ENCODE measurements around the gene SORCS2.

Gene SORCS2

GRCh38 chr4:7757501-7758471, 565.4 kb downstream of the SORCS2 start:
- no peak for TF ChIP-seq CTCF (IDR thresholded peaks at IDR 0.05; ENCODE audit: low read depth, low read length)
- H3K36me3 ChIP-seq = peaks cover 63% of the 10 kb centered on the region
- no peaks in the 10 kb centered on the region for H3K4me1 ChIP-seq
- no peaks in the 10 kb centered on the region for H3K27me3 ChIP-seq
- H3K4me3 ChIP-seq (ENCODE audit: low read depth, low read length) = no peak overlapping the region
- no peaks in the 10 kb centered on the region for H3K9me3 ChIP-seq
- no peak for DNase-seq

- DNase-seq = no peak
- TF ChIP-seq CTCF (IDR thresholded peaks at IDR 0.05; ENCODE audit: low read depth, low read length) = no peak
- no peak overlapping the region for H3K4me3 ChIP-seq (ENCODE audit: low read depth, low read length)
- no peaks in the 10 kb centered on the region for H3K27me3 ChIP-seq
- no peaks in the 10 kb centered on the region for H3K4me1 ChIP-seq
- no peaks in the 10 kb centered on the region for H3K9me3 ChIP-seq
- H3K36me3 ChIP-seq = peaks cover 68% of the 10 kb centered on the region
These were observed 566.1 kb downstream of the SORCS2 start for GRCh38 chr4:7758476-7758875.

GRCh38 chr4:7759216-7759615, 566.9 kb downstream of the SORCS2 start:
- no peak overlapping the region for H3K4me3 ChIP-seq (ENCODE audit: low read depth, low read length)

GRCh38 chr4:7759635-7760034, 567.3 kb downstream of the SORCS2 start:
- Histone ChIP-seq H3K9me3 (no peaks in the 10 kb centered on the region), H3K4me3 (ENCODE audit: low read depth, low read length) (no peak overlapping the region), H3K27me3 (no peaks in the 10 kb centered on the region), H3K36me3 (peaks cover 70% of the 10 kb centered on the region), H3K4me1 (no peaks in the 10 kb centered on the region)
- no peak for DNase-seq
- TF ChIP-seq CTCF (IDR thresholded peaks at IDR 0.05; ENCODE audit: low read depth, low read length) = no peak

More at GRCh38 chr4:7759216-7759615, 566.9 kb downstream of the SORCS2 start:
- DNase-seq = no peak
- H3K27me3 ChIP-seq = no peaks in the 10 kb centered on the region
- TF ChIP-seq CTCF (IDR thresholded peaks at IDR 0.05; ENCODE audit: low read depth, low read length) = no peak
- no peaks in the 10 kb centered on the region for H3K9me3 ChIP-seq
- H3K36me3 ChIP-seq = peaks cover 69% of the 10 kb centered on the region
- H3K4me1 ChIP-seq = no peaks in the 10 kb centered on the region

- Histone ChIP-seq H3K9me3 (no peaks in the 10 kb centered on the region), H3K27me3 (no peaks in the 10 kb centered on the region), H3K4me1 (no peaks in the 10 kb centered on the region), H3K4me3 (ENCODE audit: low read depth, low read length) (no peak overlapping the region), H3K36me3 (peaks cover 76% of the 10 kb centered on the region)
- no peak for DNase-seq
- TF ChIP-seq CTCF (IDR thresholded peaks at IDR 0.05; ENCODE audit: low read depth, low read length) = no peak
These were observed 567.9 kb downstream of the SORCS2 start for GRCh38 chr4:7760228-7760627.

GRCh38 chr4:7760706-7761105, 568.4 kb downstream of the SORCS2 start:
- TF ChIP-seq CTCF (IDR thresholded peaks at IDR 0.05; ENCODE audit: low read depth, low read length) = no peak
- H3K36me3 ChIP-seq = peaks cover 81% of the 10 kb centered on the region
- DNase-seq = no peak
- H3K4me3 ChIP-seq (ENCODE audit: low read depth, low read length) = no peak overlapping the region
- H3K9me3 ChIP-seq = no peaks in the 10 kb centered on the region
- H3K4me1 ChIP-seq = no peaks in the 10 kb centered on the region
- H3K27me3 ChIP-seq = no peaks in the 10 kb centered on the region

Data from BE2C (cell line).